Adrenal gland (tissue), 5 donors: ENCODE results near the gene RAB14.

Experiments used
- POLR2A ChIP-seq, 2 donors: fragments of 450-650 bp; IDR thresholded peaks; one replicate each; pipeline ENCODE4 v1.6.1; 2017; ENCODE audit warnings: antibody characterized with exemption in 2 of 2, mild to moderate bottlenecking in 2 of 2, moderate library complexity in 1 of 2
- TF ChIP-seq, protein P1 (sequence below), 6 experiments: fragments of 450-650 bp in 4 of 6; fragments of 200-600 bp in 2 of 6; sonication (generic) in 1 of 6; IDR thresholded peaks; 1 replicate in 5 of 6; 2 replicates in 1 of 6; pipeline versions ENCODE4 v1.5.1 to v1.8.0; 2016 to 2021; ENCODE audit warnings: antibody characterized with exemption in 6 of 6, mild to moderate bottlenecking in 2 of 6, moderate library complexity in 1 of 6
- donor health status: DM: no; HTN: no; CAD: no.

DNA sequence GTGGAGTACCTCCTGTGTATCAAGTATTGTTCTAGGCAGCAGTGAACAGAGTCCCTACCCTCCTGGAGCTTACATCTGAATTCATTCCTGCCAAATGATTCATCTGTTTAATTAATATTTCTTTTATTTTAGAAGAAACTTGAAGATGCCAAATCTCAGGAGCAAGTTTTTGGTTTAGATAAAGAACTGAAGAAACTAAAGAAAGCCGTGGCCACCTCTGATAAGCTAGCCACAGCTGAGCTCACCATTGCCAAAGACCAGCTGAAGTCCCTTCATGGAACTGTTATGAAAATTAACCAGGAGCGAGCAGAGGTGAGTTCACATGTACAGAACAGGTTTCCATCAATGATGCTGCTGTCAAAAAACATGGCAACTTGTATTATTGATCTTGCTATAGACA, 57.9 kb downstream of the RAB14 start:
- TF ChIP-seq, protein P1, sequence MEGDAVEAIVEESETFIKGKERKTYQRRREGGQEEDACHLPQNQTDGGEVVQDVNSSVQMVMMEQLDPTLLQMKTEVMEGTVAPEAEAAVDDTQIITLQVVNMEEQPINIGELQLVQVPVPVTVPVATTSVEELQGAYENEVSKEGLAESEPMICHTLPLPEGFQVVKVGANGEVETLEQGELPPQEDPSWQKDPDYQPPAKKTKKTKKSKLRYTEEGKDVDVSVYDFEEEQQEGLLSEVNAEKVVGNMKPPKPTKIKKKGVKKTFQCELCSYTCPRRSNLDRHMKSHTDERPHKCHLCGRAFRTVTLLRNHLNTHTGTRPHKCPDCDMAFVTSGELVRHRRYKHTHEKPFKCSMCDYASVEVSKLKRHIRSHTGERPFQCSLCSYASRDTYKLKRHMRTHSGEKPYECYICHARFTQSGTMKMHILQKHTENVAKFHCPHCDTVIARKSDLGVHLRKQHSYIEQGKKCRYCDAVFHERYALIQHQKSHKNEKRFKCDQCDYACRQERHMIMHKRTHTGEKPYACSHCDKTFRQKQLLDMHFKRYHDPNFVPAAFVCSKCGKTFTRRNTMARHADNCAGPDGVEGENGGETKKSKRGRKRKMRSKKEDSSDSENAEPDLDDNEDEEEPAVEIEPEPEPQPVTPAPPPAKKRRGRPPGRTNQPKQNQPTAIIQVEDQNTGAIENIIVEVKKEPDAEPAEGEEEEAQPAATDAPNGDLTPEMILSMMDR (IDR thresholded peaks at IDR 0.05) = no peak
- no peak for TF ChIP-seq POLR2A (IDR thresholded peaks at IDR 0.05)
